GM04504 (cell line): Measurements from ENCODE around the gene FKBP2.

Experiments used
- DNase-seq: peaks from one replicate; pipeline ENCODE4 v3.0.0-alpha.2; 2012; ENCODE audit warnings: low read depth

The FKBP2 gene

GRCh38 chr11:64264371-64264852 is 23.5 kb downstream of the FKBP2 start:
- no peak for DNase-seq

- DNase-seq, result no peak
Observed at GRCh38 chr11:64265176-64266160, 24.6 kb downstream of the FKBP2 start.

- DNase-seq, result no peak
Observed at GRCh38 chr11:64266339-64266738, 25.4 kb downstream of the FKBP2 start.

DNA sequence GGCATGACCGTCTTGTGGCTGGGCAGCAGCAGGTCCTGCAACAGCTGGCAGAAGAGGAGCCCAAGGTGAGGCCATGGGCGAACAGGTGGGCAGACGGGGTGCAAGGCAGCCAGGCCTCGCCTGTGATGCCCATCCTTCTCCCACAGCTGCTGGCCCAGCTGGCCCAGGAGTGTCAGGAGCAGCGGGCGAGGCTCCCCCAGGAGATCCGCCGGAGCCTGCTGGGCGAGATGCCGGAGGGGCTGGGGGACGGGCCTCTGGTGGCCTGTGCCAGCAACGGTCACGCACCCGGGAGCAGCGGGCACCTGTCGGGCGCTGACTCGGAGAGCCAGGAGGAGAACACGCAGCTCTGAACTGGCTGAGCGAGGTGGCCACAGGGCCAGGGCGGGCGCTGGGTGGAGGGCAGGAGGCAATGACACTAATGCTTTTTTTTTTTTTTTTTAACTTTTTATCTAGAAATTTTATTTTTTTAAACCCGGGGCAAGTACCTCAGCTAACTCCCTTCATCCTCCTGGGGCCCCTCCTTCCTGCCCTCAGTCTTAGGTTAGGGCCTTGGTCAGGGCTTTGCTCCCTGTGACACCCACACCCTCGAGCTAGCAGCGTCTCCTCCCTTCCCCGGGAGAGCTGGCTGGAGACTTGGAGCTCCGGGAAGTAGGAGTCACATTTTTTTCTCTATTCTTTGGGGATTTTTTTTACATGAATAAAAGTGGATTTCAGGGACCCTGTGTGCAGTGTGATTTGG is 26.5 kb downstream of the FKBP2 start:
- no peak for DNase-seq

DNA sequence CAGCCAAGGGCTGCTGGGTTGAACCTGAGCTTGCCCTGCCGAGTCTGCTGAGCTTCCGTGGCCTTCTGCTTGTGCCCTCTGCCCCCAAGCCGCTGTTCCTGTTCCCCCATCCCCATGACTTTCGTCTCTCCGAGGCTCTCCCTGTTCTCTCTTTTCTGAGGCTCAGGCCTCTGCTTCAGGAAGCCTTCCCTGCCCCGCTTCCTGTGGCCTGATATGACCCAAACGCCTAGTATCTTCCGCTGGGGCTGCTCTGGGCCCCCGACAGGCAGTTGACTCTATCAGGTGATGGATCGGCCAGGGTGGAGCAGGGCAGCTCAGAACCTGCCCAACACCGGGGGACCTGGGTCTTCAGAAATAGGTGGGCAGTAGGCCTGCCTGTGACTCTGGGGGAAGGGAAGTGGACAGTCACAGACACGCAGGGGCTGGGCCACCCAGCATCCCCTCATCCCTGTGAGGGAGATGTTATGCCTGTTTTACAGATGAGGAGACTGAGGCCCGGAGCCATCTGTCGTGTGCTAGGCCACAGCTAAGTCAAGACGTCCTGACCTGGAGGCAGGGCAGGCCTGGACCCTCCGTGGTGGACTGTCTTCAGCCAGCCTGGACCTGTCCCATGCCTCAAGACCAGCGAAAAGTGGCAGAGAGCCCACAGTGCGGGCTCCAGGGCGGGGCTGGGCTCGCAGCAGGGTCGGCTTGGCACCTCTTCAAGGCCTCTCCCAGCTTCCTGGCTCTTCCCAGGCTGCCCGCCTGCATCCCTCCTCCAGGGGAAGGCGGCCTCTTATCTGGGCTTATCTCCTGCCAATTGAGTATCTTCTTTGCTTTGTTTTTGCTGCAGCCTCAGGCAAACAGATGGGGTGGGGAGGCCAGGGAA is 27.4 kb downstream of the FKBP2 start:
- no peak for DNase-seq

- no peak for DNase-seq
Observed at GRCh38 chr11:64268893-64269539, 28.1 kb downstream of the FKBP2 start.

GRCh38 chr11:64269540-64270220 is 28.8 kb downstream of the FKBP2 start:
- peak; percentile 100 for DNase-seq

DNA sequence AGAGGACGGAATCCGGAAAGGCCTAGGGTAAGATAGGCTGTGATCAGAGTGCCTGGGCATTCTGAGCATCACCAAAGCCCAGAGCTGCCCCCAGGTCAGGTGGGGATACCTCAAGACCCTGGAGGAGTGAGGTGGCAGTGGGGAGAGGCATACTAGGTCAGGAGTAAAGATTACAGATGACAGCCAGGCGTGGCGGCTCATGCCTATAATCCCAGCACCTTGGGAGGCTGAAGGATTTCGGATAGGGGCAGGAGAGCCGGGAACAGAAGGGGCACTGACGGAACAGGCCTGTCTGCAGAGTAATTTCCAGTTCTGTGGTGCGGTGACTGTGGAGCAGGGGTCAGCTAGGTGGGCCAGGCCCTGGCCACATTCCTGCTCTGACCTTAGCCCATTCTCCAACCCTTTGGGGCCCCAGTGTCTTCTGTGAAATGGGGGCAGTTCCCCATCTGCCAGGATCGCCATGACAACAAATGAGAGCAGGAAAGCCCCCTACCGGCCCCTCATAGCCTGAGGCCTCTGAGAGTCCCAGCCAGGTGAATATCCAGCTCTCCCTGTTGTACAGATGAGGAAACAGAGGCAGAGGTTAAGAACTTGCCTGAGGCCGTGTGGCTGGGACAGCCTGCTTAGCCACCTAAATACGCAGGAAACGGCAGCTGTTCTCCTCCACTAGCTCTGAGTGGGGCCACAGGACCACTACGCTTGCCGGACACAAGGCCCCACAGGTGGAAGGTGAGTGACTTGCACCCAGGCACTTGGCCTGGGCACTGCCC is 34.3 kb downstream of the FKBP2 start:
- no peak for DNase-seq

DNA sequence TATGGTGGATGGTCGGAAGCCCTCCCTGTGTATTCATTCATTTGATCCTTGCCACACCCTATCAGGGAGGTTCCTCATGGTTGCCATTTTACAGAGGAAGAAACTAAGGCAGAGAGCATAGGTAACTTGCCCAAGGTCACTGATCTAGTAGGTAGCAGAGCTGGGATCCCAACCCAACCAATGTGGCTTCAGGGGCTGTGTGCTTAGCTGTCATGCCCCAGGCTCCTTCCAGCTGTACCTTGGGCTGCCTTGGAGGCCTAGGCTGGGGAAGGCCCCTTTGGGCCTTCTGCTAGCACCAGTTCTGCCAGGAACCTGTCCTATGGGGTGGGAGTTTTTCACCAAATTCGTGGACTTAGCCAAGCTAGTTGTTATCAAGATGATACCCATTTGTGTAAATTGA is 34.9 kb downstream of the FKBP2 start:
- DNase-seq, result no peak

- DNase-seq, result no peak
Observed at GRCh38 chr11:64276653-64277431, 35.9 kb downstream of the FKBP2 start.

GRCh38 chr11:64278576-64279190 is 37.8 kb downstream of the FKBP2 start:
- DNase-seq, result no peak

GRCh38 chr11:64281957-64282770 is 41.3 kb downstream of the FKBP2 start:
- no peak for DNase-seq

DNA sequence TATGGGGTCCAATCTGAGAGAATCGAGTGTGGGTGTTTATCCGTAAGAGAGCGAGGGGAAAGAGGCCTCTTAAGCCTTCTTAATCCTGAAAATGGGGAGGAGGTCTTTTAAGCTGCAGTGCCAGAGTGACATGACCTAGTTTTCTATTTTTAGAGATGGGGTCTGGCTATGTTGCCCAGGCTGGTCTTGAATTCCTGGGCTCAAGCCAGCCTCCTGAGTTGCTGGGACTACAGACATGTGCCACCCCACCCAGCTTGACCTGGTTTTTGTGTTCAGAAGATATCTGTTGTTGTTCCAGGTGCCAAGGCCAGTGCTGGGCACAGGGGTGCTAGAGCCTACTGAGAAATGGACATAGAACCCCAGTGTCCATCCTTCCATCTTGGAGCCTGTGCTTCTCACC is 42.2 kb downstream of the FKBP2 start:
- DNase-seq, result no peak

DNA sequence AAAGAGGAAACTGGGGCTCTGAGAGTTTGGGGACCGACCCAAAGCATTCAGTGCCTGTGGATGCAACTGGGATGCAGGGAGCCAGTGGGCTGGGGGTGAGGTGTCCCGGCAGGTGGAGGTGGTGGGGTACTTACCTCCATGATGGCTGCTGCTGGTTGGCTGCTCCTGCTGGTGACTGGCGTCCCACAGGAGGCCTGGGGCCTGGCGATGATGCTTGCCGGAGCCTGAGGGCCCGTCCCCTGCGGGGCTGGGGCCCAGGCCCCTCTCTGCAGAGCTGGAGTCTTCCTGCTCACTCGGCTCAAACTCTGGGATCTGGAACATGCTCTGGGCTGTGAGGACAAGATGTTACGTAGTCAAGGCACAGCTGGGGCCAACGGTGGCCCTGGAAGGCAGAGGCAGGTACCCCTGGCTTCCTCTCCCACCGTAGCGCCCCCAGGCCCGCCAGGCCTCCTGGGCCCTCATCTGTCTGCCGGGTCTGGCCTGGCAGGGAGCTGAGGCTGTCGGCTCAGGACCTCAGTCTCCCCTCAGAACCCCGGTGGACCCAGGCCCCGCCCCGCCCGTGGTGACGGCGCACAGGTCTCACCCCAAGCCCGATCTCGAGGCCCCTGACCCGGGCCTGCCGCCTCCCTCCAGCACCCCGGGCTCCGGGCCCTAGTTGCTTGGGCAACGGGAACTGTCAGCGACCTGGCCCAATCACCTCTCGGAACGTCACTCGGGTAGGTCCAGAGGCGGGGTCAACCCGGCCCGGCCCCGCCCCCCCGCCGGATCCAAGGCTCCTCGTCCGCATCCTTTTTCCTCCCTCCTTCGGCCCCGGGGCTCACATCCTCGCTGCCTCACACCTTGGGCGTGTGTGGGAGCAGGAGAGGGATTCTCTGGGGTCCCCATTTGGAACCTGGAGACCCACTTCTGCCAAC is 43.4 kb downstream of the FKBP2 start, which contains the start of gene BAD:
BAD (minus strand) TSS at position 618 of the 914 bp plus-strand sequence; CDS start at position 321, 297 bp downstream.
- DNase-seq, result peak; percentile 78

DNA sequence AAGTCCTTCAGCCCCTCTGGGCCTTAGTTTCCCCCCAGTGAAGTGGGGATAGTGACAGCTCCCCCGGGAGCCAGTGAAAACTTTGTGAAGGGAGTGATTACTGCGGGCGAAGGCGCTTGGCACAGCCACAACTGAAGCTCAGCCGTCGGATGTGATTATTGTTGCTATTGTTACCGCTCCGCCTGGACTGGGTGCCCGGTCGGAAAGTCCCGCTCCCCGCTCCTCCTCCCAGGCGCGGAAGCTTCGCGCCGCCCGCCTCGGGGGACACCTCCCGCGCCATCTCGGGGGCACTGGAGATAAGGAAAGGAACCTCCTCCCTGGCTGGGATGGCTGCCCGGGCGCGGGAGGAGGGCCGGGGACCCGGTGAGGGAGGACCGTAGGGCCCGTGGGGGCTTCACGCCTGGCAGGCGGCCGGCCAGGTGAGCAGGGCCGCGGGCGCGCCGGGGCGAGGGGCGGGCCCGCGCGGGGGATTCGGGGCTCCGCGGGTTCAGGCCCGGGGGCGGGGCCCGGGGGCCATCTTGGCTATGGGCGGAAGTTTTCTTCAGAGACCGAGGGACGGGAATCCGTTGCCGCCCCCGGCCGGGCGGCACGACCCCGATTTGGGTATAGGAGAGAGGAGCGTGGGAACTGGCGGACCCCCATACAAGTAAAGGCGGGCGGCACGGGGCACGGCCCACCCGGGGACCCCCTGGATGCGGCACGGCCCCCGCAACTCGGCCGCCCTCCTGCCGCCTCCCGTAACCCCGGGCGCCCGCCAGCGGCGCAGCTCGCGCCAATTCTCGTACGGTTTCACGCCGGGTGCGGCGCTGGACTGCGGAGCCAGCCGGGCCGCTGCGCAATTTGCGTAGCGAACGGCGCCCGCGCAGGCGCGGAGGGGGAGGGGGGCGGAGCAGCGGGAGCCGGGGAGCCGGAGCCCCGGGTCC is 44.3 kb downstream of the FKBP2 start, which contains the start of gene GPR137:
GPR137 (plus strand) TSS at position 887 of the 923 bp plus-strand sequence. CDS start 677 bp downstream, outside the sequence.
- DNase-seq, result no peak
